Panc1 (cell line): ENCODE data around the gene AP1B1.

ENCODE experiments used
- POLR2AphosphoS5 ChIP-seq: IDR thresholded peaks from 2 replicates; pipeline ENCODE4 v1.6.1; 2012; ENCODE audit warnings: mild to moderate bottlenecking, low read depth, low read length, moderate library complexity
- TF ChIP-seq, protein P1 (sequence below): fragments of 450-650 bp; IDR thresholded peaks from 2 replicates; pipeline ENCODE4 v1.5.1; 2017; ENCODE audit warnings: mild to moderate bottlenecking

DNA sequence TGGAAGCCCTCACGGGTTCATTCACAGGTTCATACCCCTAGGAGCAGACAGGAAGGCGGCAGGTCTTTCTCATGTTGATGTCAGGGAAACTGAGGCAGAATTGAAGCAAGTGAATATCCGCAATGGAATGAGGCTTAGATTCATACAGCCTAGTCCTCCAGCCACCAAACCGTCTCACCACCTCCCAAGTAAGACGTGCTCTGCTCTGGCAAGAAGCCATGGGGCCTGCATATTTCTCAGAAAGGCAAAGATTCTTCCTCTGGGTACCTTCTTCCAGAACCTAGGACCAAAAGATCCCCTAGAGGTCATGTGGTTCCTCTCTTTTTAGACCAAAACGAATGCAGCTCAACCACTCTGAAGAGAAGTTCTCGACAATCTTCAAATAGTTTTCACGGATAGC, 1.7 kb downstream of the AP1B1 start:
- TF ChIP-seq, protein P1, sequence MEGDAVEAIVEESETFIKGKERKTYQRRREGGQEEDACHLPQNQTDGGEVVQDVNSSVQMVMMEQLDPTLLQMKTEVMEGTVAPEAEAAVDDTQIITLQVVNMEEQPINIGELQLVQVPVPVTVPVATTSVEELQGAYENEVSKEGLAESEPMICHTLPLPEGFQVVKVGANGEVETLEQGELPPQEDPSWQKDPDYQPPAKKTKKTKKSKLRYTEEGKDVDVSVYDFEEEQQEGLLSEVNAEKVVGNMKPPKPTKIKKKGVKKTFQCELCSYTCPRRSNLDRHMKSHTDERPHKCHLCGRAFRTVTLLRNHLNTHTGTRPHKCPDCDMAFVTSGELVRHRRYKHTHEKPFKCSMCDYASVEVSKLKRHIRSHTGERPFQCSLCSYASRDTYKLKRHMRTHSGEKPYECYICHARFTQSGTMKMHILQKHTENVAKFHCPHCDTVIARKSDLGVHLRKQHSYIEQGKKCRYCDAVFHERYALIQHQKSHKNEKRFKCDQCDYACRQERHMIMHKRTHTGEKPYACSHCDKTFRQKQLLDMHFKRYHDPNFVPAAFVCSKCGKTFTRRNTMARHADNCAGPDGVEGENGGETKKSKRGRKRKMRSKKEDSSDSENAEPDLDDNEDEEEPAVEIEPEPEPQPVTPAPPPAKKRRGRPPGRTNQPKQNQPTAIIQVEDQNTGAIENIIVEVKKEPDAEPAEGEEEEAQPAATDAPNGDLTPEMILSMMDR = no peak
- TF ChIP-seq POLR2AphosphoS5 = no peak
